ENCODE measurements around the gene RHOB. TPM values are rescaled to one million over a fixed set of nuclear protein-coding genes. Genes with fewer than 3 reads are reported as not detected.

The RHOB gene
- polyA plus RNA-seq, 1 of the 3 experiments (the other 2 are of a cell fraction), result 50.3 TPM

- H3K9me3 ChIP-seq, result no peaks in the 10 kb centered on the region
- CTCF ChIA-PET, result interaction anchor here (0.7 to 18.3 kb wide), 20 partner anchors 10 to 316 kb away, joined by 3 to 243 read pairs (median 5); partner anchors contain the start of genes HS1BP3 and RHOB
- no peaks in the 10 kb centered on the region for H4K20me1 ChIP-seq (ENCODE audit: insufficient read depth)
- no peak overlapping the region for H3K9ac ChIP-seq
- no peaks in the 10 kb centered on the region for H3K36me3 ChIP-seq (replicated peaks in 1 of 2; ENCODE audit: control insufficient read depth in 1 of 2, insufficient read depth in 2 of 2, low read length in 1 of 2)
- H3K79me2 ChIP-seq (ENCODE audit: insufficient read depth), result no peaks in the 10 kb centered on the region
- H3K27ac ChIP-seq (ENCODE audit: low read depth in 2 of 2, low read length in 1 of 2), result no peak overlapping the region
- POLR2A ChIA-PET, result interaction anchor here (0.8 to 1.0 kb wide), 3 partner anchors 14 to 80 kb away, joined by 3 to 5 read pairs (median 3); partner anchors contain the start of gene RHOB
- 91% methylated on average over 6 of the region's 6 CpGs for WGBS (ENCODE audit: low lambda C conversion rate)
- H3K9me2 ChIP-seq, result no peaks in the 10 kb centered on the region
- H2AFZ ChIP-seq (ENCODE audit: low read depth), result no peak overlapping the region
- no peak overlapping the region for H3K4me3 ChIP-seq (ENCODE audit: low read depth in 2 of 2, low read length in 1 of 2)
- no peak for TF ChIP-seq MEF2A (IDR thresholded peaks at IDR 0.05; ENCODE audit: borderline replicate concordance, low read depth)
- TF ChIP-seq GABPA (IDR thresholded peaks at IDR 0.05; ENCODE audit: low read depth), result no peak
- no peak for TF ChIP-seq EZH2phosphoT487 (IDR thresholded peaks at IDR 0.05; ENCODE audit: borderline replicate concordance, low read depth)
- no peak for TF ChIP-seq RFX5 (IDR thresholded peaks at IDR 0.05; ENCODE audit: low read length)
- TF ChIP-seq IRF3 (IDR thresholded peaks at IDR 0.05; ENCODE audit: low read depth, low read length), result no peak
- no peak for TF ChIP-seq YY1 (IDR thresholded peaks at IDR 0.05; ENCODE audit: low read depth)
- no peak for TF ChIP-seq ELF1 (IDR thresholded peaks at IDR 0.05)
- no peak for TF ChIP-seq TEAD4 (IDR thresholded peaks at IDR 0.05; ENCODE audit: borderline replicate concordance, insufficient read depth)
- TF ChIP-seq JUND (IDR thresholded peaks at IDR 0.05), result no peak
- no peak for DNase-seq
- peaks cover 11% of the 10 kb centered on the region for H3F3A ChIP-seq (replicated peaks; ENCODE audit: insufficient read depth)
- no peaks in the 10 kb centered on the region for H3K27me3 ChIP-seq (ENCODE audit: insufficient read depth)
- peaks cover 25 to 32% of the 10 kb centered on the region in 2 experiments for H3K4me1 ChIP-seq (ENCODE audit: control insufficient read depth in 1 of 2, insufficient read depth in 2 of 2, low read depth in 1 of 2, low read length in 1 of 2)
- H3K4me2 ChIP-seq, result no peak overlapping the region
Observed at GRCh38 chr2:20423359-20423758, 23.5 kb upstream of the RHOB start.

- Histone ChIP-seq H3K9me2 (no peaks in the 10 kb centered on the region), H3K4me2 (no peak overlapping the region), H3K4me3 (ENCODE audit: low read depth in 2 of 2, low read length in 1 of 2) (no peak overlapping the region), H3K79me2 (ENCODE audit: insufficient read depth) (no peaks in the 10 kb centered on the region), H3K9ac (no peak overlapping the region), H2AFZ (ENCODE audit: low read depth) (no peak overlapping the region), H4K20me1 (ENCODE audit: insufficient read depth) (no peaks in the 10 kb centered on the region), H3K36me3 (replicated peaks in 1 of 2; ENCODE audit: control insufficient read depth in 1 of 2, insufficient read depth in 2 of 2, low read length in 1 of 2) (no peaks in the 10 kb centered on the region), H3K9me3 (no peaks in the 10 kb centered on the region), H3F3A (replicated peaks; ENCODE audit: insufficient read depth) (peaks cover 11% of the 10 kb centered on the region), H3K27me3 (ENCODE audit: insufficient read depth) (no peaks in the 10 kb centered on the region), H3K27ac (ENCODE audit: low read depth in 2 of 2, low read length in 1 of 2) (no peak overlapping the region), H3K4me1 (ENCODE audit: control insufficient read depth in 1 of 2, insufficient read depth in 2 of 2, low read depth in 1 of 2, low read length in 1 of 2) (peaks cover 25 to 32% of the 10 kb centered on the region in 2 experiments)
- no peak for DNase-seq
- 100% methylated on average over 2 of the region's 2 CpGs for WGBS (ENCODE audit: low lambda C conversion rate)
- ChIA-PET CTCF (interaction anchor here (0.8 to 18.3 kb wide), 15 partner anchors 11 to 374 kb away, joined by 3 to 243 read pairs (median 6); partner anchors contain the start of genes HS1BP3 and RHOB), POLR2A (interaction anchor here (1.0 to 1.3 kb wide), 2 partner anchors 14 to 23 kb away, joined by 3 to 8 read pairs; partner anchors contain the start of gene RHOB)
- TF ChIP-seq NRF1 (IDR thresholded peaks at IDR 0.05; ENCODE audit: low read depth, low read length), result no peak
- TF ChIP-seq FOSL2 (IDR thresholded peaks at IDR 0.05; ENCODE audit: borderline replicate concordance, low read depth), result no peak
- no peak for TF ChIP-seq TAF1 (IDR thresholded peaks at IDR 0.05; ENCODE audit: borderline replicate concordance, low read depth, low read length)
- TF ChIP-seq RCOR1 (IDR thresholded peaks at IDR 0.05; ENCODE audit: low read length), result no peak
- no peak for TF ChIP-seq PBX3 (IDR thresholded peaks at IDR 0.05)
- TF ChIP-seq NFIC (IDR thresholded peaks at IDR 0.05; ENCODE audit: borderline replicate concordance), result no peak
- TF ChIP-seq MXI1 (IDR thresholded peaks at IDR 0.05; ENCODE audit: low read depth, low read length), result no peak
- TF ChIP-seq MEF2A (IDR thresholded peaks at IDR 0.05; ENCODE audit: borderline replicate concordance, low read depth), result no peak
- no peak for TF ChIP-seq TCF12 (IDR thresholded peaks at IDR 0.05)
- TF ChIP-seq TEAD4 (IDR thresholded peaks at IDR 0.05; ENCODE audit: borderline replicate concordance, insufficient read depth), result no peak
- no peak for TF ChIP-seq RXRA (IDR thresholded peaks at IDR 0.05; ENCODE audit: borderline replicate concordance, low read depth)
- TF ChIP-seq SMC3 (IDR thresholded peaks at IDR 0.05; ENCODE audit: low read depth, low read length), result no peak
- TF ChIP-seq ZBTB33 (IDR thresholded peaks at IDR 0.05; ENCODE audit: borderline replicate concordance, low read depth), result no peak
- TF ChIP-seq RFX5 (IDR thresholded peaks at IDR 0.05; ENCODE audit: low read length), result no peak
- no peak for TF ChIP-seq USF2 (IDR thresholded peaks at IDR 0.05; ENCODE audit: borderline replicate concordance, low read depth, low read length)
- no peak for TF ChIP-seq RAD21 (IDR thresholded peaks at IDR 0.05; ENCODE audit: low read length)
- no peak for TF ChIP-seq EZH2phosphoT487 (IDR thresholded peaks at IDR 0.05; ENCODE audit: borderline replicate concordance, low read depth)
- TF ChIP-seq EP300 (IDR thresholded peaks at IDR 0.05; ENCODE audit: borderline replicate concordance in 1 of 2, low read depth in 1 of 2, low read length in 1 of 2), result no peak
Observed at GRCh38 chr2:20423847-20424246, 23.0 kb upstream of the RHOB start.

All from SK-N-SH (cell line).